Adrenal gland (tissue), 12 donors: ENCODE data around the gene TMED3. TPM values are rescaled to one million over a fixed set of nuclear protein-coding genes. Genes with fewer than 3 reads are reported as not detected.

Experiments used
- DNase-seq, 7 donors: peaks; one replicate each; pipeline ENCODE4 v3.0.0-alpha.2; 2019 to 2020
- H3K27ac ChIP-seq, 5 donors: fragments of 200-600 bp; sonication (generic) in 4 of 5; 1 replicate in 3 of 5; 2 replicates in 2 of 5; pipeline versions ENCODE4 v1.5.1 to v1.8.0; 2016 to 2020; ENCODE audit warnings: mild to moderate bottlenecking in 1 of 5
- H3K27me3 ChIP-seq: fragments of 200-600 bp; 2 replicates; pipeline ENCODE4 v1.8.0; 2021
- H3K36me3 ChIP-seq, 2 donors: fragments of 200-600 bp; replicated peaks in 1 of 2; 1 replicate in 1 of 2; 2 replicates in 1 of 2; pipeline versions ENCODE4 v1.5.1 to v1.8.0; 2018 to 2022
- H3K4me1 ChIP-seq, 2 donors: fragments of 200-600 bp; replicated peaks in 1 of 2; 1 replicate in 1 of 2; 2 replicates in 1 of 2; pipeline versions ENCODE4 v1.5.1 to v1.8.0; 2018 to 2021
- H3K4me3 ChIP-seq, 4 donors: fragments of 200-600 bp; sonication (generic) in 3 of 4; one replicate each; pipeline ENCODE4 v1.5.1; 2016 to 2018
- H3K9me3 ChIP-seq, 3 donors: fragments of 200-600 bp; sonication (generic) in 1 of 3; replicated peaks in 1 of 3; 1 replicate in 2 of 3; 2 replicates in 1 of 3; pipeline versions ENCODE4 v1.5.1 to v1.8.0; 2016 to 2021
- CTCF ChIP-seq, 6 experiments: fragments of 450-650 bp in 4 of 6; fragments of 200-600 bp in 2 of 6; sonication (generic) in 1 of 6; IDR thresholded peaks; 1 replicate in 5 of 6; 2 replicates in 1 of 6; pipeline versions ENCODE4 v1.5.1 to v1.8.0; 2016 to 2021; ENCODE audit warnings: antibody characterized with exemption in 6 of 6, mild to moderate bottlenecking in 2 of 6, moderate library complexity in 1 of 6
- POLR2A ChIP-seq, 2 donors: fragments of 450-650 bp; IDR thresholded peaks; one replicate each; pipeline ENCODE4 v1.6.1; 2017; ENCODE audit warnings: antibody characterized with exemption in 2 of 2, mild to moderate bottlenecking in 2 of 2, moderate library complexity in 1 of 2
- WGBS, 4 donors: extraction: QIAGEN DNeasy Blood & Tissue Kit in 2 of 4; methylation state at CpG; one replicate each; pipeline versions ENCODE4 v1.1.5 to v1.1.7; 2013 to 2017; 5-methylcytosine and 5-hydroxymethylcytosine counted together
- intact Hi-C, 2 donors: fragments of 100-400 bp; cut with DNase I; formaldehyde crosslinking; loops; one replicate each; pipeline versions ENCODE4 v1.14.1 to v1.15.0; 2022 to 2023
- polyA plus RNA-seq, 3 donors: library from polyadenylated mRNA; stranded (reverse); fragments of 200-250 nt in 2 of 3; fragments of 350-450 nt in 1 of 3; fragmentation: Illumina TruSeq in 1 of 3; extraction: RNeasy Lipid Tissue Mini Kit (QIAGEN cat#74804) in 1 of 3; gene quantifications; one replicate each; pipeline ENCODE4 v1.2.3, GENCODE V29; 2013 to 2014
- total RNA-seq, 9 donors: library from RNA; depleted of rRNA in 4 of 9; stranded (reverse); fragments of >200 nt in 4 of 9; fragments of 120-200 nt in 1 of 9; fragmentation: NEBNext Ultra II Directional in 1 of 9; extraction: Animal tissue kit (Norgen Biotek cat#: 25700) in 1 of 9; gene quantifications; one replicate each; pipeline versions ENCODE4 v1.1.0 to v1.2.4, GENCODE V29; 2013 to 2023
- donor health status: healthy with polysubstance abuse.
- donor health status: Bipolar disorder and iron deficiency.
- donor health status: DM: yes; HTN: yes; CAD: no.
- donor health status: DM: no; HTN: no; CAD: no.
- donor health status: DM: no; HTN: no; CAD: no.
- donor health status: DM: yes; HTN: yes; CAD: no.

The TMED3 gene
- total and polyA plus RNA-seq, 12 donors = 23.5 to 70.4 (median 36.8) TPM

DNA sequence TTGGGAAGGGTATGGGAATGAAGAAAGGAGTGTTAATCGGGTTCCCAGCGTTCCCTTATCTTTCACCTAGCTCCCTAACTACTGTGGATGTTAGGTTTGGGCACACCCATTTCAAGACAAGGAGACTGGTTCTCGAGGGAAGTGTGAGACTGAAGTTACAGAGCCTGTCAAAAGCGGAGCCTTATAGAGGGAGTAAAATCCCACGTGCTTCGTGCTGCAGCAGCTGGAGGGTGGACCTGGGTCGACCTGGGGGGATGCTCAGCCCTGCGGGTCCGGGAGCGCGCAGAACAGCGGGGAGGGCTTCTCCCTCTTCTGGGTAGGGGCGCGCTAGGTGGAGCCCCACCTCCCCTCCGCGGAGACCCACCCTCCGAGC is 314 bp upstream of the TMED3 start:
- Histone ChIP-seq H3K4me3 (peak overlapping the region in 1 of 4 donors; percentile 76), H3K27ac (no peak overlapping the region), H3K4me1 (peaks cover 7 to 14% of the 10 kb centered on the region in 2 donors), H3K36me3 (peaks cover 0 to 19% of the 10 kb centered on the region in 2 donors), H3K27me3 (peaks cover 7% of the 10 kb centered on the region), H3K9me3 (no peaks in the 10 kb centered on the region)
- no peak for DNase-seq
- WGBS, 4 donors = 0 to 3% (median 1%) methylated on average over 8 to 16 of the region's 17 CpGs
- intact Hi-C loops = no loop called here
- TF ChIP-seq POLR2A (IDR thresholded peaks at IDR 0.05) = no peak
- TF ChIP-seq CTCF (IDR thresholded peaks at IDR 0.05) = no peak

- Histone ChIP-seq H3K4me3 (peak overlapping the region in 2 of 4 donors; percentile 64 to 76), H3K9me3 (no peaks in the 10 kb centered on the region), H3K27ac (no peak overlapping the region), H3K36me3 (peaks cover 0 to 21% of the 10 kb centered on the region in 2 donors), H3K4me1 (peaks cover 7 to 14% of the 10 kb centered on the region in 2 donors), H3K27me3 (peaks cover 3% of the 10 kb centered on the region)
- TF ChIP-seq POLR2A (IDR thresholded peaks at IDR 0.05) (no peak), CTCF (IDR thresholded peaks at IDR 0.05) (no peak)
- WGBS, 4 donors = 61 to 82% (median 81%) methylated on average over 6 to 8 of the region's 8 CpGs
- no peak for DNase-seq
- intact Hi-C loops = no loop called here
These were observed 1.1 kb downstream of the TMED3 start for GRCh38 chr15:79311901-79312553.

GRCh38 chr15:79314186-79314585 is 3.3 kb downstream of the TMED3 start:
- H3K36me3 ChIP-seq = peaks cover 0 to 37% of the 10 kb centered on the region in 2 donors
- intact Hi-C loops = no loop called here

DNA sequence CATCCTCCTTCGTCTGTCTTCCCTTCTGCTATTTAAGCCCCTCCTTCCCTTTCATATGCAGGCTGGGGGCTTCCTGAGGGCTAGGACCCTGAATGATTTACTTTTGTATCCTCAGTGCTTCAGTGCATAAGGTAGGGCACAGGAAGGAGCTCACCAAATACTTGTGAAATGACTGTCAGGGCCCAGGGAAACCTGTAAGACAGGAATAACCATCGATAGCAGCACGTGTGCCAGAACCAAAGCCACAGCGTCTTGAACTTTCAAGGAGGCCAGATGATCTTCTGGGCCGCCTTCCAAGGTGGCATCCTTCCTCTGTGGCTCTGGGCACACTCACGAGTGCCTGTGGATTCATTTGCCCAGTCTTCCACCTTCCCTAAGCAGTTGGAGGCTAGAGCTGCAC is 3.9 kb downstream of the TMED3 start:
- intact Hi-C loops = no loop called here
- Histone ChIP-seq H3K27me3 (no peaks in the 10 kb centered on the region), H3K9me3 (no peaks in the 10 kb centered on the region), H3K4me1 (peaks cover 7 to 14% of the 10 kb centered on the region in 2 donors), H3K4me3 (no peak overlapping the region), H3K27ac (no peak overlapping the region), H3K36me3 (peaks cover 0 to 37% of the 10 kb centered on the region in 2 donors)
- TF ChIP-seq CTCF (IDR thresholded peaks at IDR 0.05) = no peak
- TF ChIP-seq POLR2A (IDR thresholded peaks at IDR 0.05) = no peak
- no peak for DNase-seq
- WGBS, 4 donors = 89 to 98% (median 96%) methylated on average over 6 of the region's 6 CpGs

More at GRCh38 chr15:79314186-79314585, 3.3 kb downstream of the TMED3 start:
- no peak for DNase-seq
- 97 to 100% (median 98%) methylated on average over 1 of the region's 1 CpG for WGBS, 4 donors
- H3K4me1 ChIP-seq = peaks cover 7 to 14% of the 10 kb centered on the region in 2 donors
- no peaks in the 10 kb centered on the region for H3K27me3 ChIP-seq
- H3K4me3 ChIP-seq = no peak overlapping the region
- H3K27ac ChIP-seq = no peak overlapping the region
- H3K9me3 ChIP-seq = no peaks in the 10 kb centered on the region
- TF ChIP-seq POLR2A (IDR thresholded peaks at IDR 0.05) = no peak
- no peak for TF ChIP-seq CTCF (IDR thresholded peaks at IDR 0.05)
